GM13977 (cell line): ENCODE data around the gene LRG1.

Experiments used
- DNase-seq: peaks from one replicate; pipeline ENCODE4 v3.0.0; 2012; ENCODE audit warnings: low spot score
- in situ Hi-C: fragments of 300-500 bp; cut with MboI; formaldehyde crosslinking; loops from one replicate; pipeline ENCODE4 v1.12.0; 2022; ENCODE audit warnings: low sequenced_read_pairs, low pct_unique_long_range_greater_than_20kb, mixed read lengths, inconsistent platforms; ENCODE audit not compliant: unreplicated experiment
- TF ChIP-seq, protein P1 (sequence below): IDR thresholded peaks from 2 replicates; pipeline ENCODE4 v1.5.1; 2012; ENCODE audit warnings: mild to moderate bottlenecking, control low read depth; ENCODE audit not compliant: insufficient read depth; ENCODE audit errors: extremely low read depth, missing control alignments

LRG1 gene

GRCh38 chr19:4580021-4580901 is 40.4 kb upstream of the LRG1 start:
- TF ChIP-seq, protein P1, sequence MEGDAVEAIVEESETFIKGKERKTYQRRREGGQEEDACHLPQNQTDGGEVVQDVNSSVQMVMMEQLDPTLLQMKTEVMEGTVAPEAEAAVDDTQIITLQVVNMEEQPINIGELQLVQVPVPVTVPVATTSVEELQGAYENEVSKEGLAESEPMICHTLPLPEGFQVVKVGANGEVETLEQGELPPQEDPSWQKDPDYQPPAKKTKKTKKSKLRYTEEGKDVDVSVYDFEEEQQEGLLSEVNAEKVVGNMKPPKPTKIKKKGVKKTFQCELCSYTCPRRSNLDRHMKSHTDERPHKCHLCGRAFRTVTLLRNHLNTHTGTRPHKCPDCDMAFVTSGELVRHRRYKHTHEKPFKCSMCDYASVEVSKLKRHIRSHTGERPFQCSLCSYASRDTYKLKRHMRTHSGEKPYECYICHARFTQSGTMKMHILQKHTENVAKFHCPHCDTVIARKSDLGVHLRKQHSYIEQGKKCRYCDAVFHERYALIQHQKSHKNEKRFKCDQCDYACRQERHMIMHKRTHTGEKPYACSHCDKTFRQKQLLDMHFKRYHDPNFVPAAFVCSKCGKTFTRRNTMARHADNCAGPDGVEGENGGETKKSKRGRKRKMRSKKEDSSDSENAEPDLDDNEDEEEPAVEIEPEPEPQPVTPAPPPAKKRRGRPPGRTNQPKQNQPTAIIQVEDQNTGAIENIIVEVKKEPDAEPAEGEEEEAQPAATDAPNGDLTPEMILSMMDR = no peak
- DNase-seq = no peak
- in situ Hi-C loops = no loop called here

DNA sequence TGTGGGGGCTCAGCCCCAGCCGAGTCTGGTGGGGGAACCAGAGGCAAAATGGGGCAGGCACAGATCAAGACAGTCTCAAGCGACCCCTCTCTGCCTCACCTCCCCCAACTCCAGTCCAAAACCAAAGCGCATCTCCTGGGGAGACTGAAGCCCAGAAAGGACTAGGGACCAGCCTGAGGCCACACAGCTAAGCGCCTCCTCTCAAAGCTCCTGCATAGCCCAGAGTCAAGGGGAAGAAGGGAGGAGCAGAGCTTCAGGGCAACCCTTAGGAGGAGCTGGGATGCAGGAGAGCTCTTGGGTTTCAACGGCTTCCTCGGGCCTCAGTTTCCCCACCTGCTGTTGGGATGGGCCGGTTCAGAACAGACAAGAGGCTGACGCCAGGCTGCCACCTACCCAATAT is 39.6 kb upstream of the LRG1 start:
- in situ Hi-C loops = loop anchor here (10.0 kb wide), 1 partner anchor 45 kb away; no protein-coding TSS in a partner anchor
- TF ChIP-seq, protein P1 = no peak
- DNase-seq = no peak

- DNase-seq = no peak
- TF ChIP-seq, protein P1 = no peak
- in situ Hi-C loops = loop anchor here (10.0 kb wide), 1 partner anchor 46 kb away; no protein-coding TSS in a partner anchor
Observed at GRCh38 chr19:4578552-4579248, 38.9 kb upstream of the LRG1 start.

- TF ChIP-seq, protein P1 = no peak
- in situ Hi-C loops = loop anchor here (10.0 kb wide), 1 partner anchor 48 kb away; no protein-coding TSS in a partner anchor
- DNase-seq = no peak
Observed at GRCh38 chr19:4577020-4577782, 37.4 kb upstream of the LRG1 start.

GRCh38 chr19:4576016-4576933 is 36.4 kb upstream of the LRG1 start:
- TF ChIP-seq, protein P1 = peak; percentile 72
- in situ Hi-C loops = loop anchor here (10.0 kb wide), 1 partner anchor 49 kb away; no protein-coding TSS in a partner anchor
- DNase-seq = peak; percentile 85
